ENCODE measurements around the gene CTTNBP2NL.

Gene CTTNBP2NL

DNA sequence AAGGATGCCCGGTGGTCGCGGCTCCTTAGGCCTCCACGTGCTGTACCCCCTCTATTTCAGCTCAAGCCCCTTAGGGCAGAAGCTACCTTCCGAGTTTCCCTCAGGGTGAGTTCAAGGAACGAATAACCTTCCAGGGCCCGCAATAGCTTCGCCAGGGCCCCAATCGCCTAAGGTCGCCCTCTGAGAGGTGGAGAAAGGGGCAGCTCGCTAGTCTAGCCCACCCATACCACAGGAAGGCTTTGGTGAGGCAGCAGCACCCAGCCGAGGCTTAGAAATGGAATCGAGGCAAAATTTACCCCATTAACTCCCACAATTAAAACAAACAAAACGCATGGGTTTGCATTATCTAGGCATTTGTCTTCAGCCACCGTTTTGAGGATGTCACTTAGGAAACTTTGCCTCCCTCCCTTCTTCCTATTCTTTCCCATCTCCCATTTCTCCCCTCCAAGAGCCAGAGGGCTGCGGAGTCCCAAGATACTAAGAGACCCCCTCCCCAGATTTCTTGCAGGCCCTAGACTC is 113.7 kb downstream of the CTTNBP2NL start:
- Histone ChIP-seq H3K27me3 (replicated peaks) (no peaks in the 10 kb centered on the region), H3K4me3 (ENCODE audit: low read depth, low read length) (no peak overlapping the region), H3K36me3 (replicated peaks) (no peaks in the 10 kb centered on the region), H3K27ac (no peak overlapping the region)
- in situ Hi-C loops (cut with HindIII; ENCODE audit: low pct_ligation_motif_present, low sequenced_read_pairs) = no loop called here
- no peak for DNase-seq
- TF ChIP-seq CTCF (IDR thresholded peaks at IDR 0.05; ENCODE audit: low read depth, low read length, missing control alignments) = no peak

- TF ChIP-seq CTCF (IDR thresholded peaks at IDR 0.05; ENCODE audit: low read depth, low read length, missing control alignments) = no peak
- no peaks in the 10 kb centered on the region for H3K36me3 ChIP-seq (replicated peaks)
- in situ Hi-C loops (cut with HindIII; ENCODE audit: low pct_ligation_motif_present, low sequenced_read_pairs) = no loop called here
- H3K27ac ChIP-seq = no peak overlapping the region
- no peak for DNase-seq
- no peak overlapping the region for H3K4me3 ChIP-seq (ENCODE audit: low read depth, low read length)
- no peaks in the 10 kb centered on the region for H3K27me3 ChIP-seq (replicated peaks)
Measured at GRCh38 chr1:112510340-112510739, 114.3 kb downstream of the CTTNBP2NL start.

Measured in brain microvascular endothelial cell (primary cell).